ENCODE results near the gene DYRK1B. TPM values are rescaled to one million over a fixed set of nuclear protein-coding genes. Genes with fewer than 3 reads are reported as not detected.

DYRK1B gene
- total RNA-seq, 1 experiment from 2014 or later, result 322 TPM

DNA sequence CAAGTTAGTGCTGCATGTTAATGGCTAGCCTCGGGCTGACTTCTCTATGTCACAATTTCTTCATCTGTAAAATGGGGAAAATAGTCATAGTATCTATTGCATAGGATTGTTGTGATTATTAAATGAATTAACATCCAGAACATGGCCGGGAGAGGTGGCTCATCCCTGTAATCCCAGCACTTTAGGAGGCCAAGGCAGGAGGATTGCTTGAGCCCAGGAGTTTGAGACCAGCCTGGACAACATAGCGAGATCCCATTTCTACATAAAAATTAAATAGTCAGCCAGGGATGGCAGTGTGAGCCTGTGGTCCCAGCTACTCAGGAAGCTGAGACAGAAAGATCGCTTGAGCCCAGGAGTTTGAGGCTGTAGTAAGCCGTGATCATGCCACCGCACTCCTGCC, 34.0 kb upstream of the DYRK1B start:
- ATAC-seq (no peak), DNase-seq (ENCODE audit: low read depth, low spot score) (no peak)
- TF ChIP-seq, protein P1, sequence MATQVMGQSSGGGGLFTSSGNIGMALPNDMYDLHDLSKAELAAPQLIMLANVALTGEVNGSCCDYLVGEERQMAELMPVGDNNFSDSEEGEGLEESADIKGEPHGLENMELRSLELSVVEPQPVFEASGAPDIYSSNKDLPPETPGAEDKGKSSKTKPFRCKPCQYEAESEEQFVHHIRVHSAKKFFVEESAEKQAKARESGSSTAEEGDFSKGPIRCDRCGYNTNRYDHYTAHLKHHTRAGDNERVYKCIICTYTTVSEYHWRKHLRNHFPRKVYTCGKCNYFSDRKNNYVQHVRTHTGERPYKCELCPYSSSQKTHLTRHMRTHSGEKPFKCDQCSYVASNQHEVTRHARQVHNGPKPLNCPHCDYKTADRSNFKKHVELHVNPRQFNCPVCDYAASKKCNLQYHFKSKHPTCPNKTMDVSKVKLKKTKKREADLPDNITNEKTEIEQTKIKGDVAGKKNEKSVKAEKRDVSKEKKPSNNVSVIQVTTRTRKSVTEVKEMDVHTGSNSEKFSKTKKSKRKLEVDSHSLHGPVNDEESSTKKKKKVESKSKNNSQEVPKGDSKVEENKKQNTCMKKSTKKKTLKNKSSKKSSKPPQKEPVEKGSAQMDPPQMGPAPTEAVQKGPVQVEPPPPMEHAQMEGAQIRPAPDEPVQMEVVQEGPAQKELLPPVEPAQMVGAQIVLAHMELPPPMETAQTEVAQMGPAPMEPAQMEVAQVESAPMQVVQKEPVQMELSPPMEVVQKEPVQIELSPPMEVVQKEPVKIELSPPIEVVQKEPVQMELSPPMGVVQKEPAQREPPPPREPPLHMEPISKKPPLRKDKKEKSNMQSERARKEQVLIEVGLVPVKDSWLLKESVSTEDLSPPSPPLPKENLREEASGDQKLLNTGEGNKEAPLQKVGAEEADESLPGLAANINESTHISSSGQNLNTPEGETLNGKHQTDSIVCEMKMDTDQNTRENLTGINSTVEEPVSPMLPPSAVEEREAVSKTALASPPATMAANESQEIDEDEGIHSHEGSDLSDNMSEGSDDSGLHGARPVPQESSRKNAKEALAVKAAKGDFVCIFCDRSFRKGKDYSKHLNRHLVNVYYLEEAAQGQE (IDR thresholded peaks at IDR 0.05; ENCODE audit: insufficient read depth in 1 of 2, low read depth in 2 of 2, low read length in 1 of 2), result no peak
- TF ChIP-seq SIN3A (IDR thresholded peaks at IDR 0.05; ENCODE audit: borderline replicate concordance, insufficient read depth, low read depth, low read length), result no peak
- no peak overlapping the region for H3K27ac ChIP-seq (ENCODE audit: low read length)
- H3K36me3 ChIP-seq (ENCODE audit: control insufficient read depth, insufficient read depth, low read length), result no peaks in the 10 kb centered on the region
- H3K9me3 ChIP-seq (ENCODE audit: control insufficient read depth, insufficient read depth, low read depth, low read length), result no peaks in the 10 kb centered on the region
- CTCF ChIA-PET, result interaction anchor here (0.5 to 2.3 kb wide), 6 partner anchors 13 to 275 kb away, joined by 3 to 12 read pairs (median 4); partner anchors contain the start of gene PSMC4
- intact Hi-C loops (cut with micrococcal nuclease; ENCODE audit: unreplicated experiment), result no loop called here
- POLR2A ChIA-PET, result interaction anchor here (0.5 to 2.2 kb wide), 4 partner anchors 22 to 432 kb away, joined by 3 to 14 read pairs (median 8); partner anchors contain the start of genes FBL and RPS16
- no peaks in the 10 kb centered on the region for H3K4me1 ChIP-seq (ENCODE audit: control insufficient read depth, insufficient read depth, low read length)
- peaks cover 12% of the 10 kb centered on the region; the same call in 1 of the 2 replicates for H3K27me3 ChIP-seq (ENCODE audit: control insufficient read depth, insufficient read depth, low read length)
- no peak overlapping the region for H3K4me3 ChIP-seq (ENCODE audit: low read depth in 2 of 2, low read length in 2 of 2)
- in situ Hi-C loops (cut with HindIII; ENCODE audit: low pct_unique_long_range_greater_than_20kb, low sequenced_read_pairs), result loop anchor here (5.0 to 10.0 kb wide), 3 partner anchors 69 to 323 kb away; partner anchors contain the start of gene EID2
- no TSS peak for BruUV-seq (replicated peaks)

DNA sequence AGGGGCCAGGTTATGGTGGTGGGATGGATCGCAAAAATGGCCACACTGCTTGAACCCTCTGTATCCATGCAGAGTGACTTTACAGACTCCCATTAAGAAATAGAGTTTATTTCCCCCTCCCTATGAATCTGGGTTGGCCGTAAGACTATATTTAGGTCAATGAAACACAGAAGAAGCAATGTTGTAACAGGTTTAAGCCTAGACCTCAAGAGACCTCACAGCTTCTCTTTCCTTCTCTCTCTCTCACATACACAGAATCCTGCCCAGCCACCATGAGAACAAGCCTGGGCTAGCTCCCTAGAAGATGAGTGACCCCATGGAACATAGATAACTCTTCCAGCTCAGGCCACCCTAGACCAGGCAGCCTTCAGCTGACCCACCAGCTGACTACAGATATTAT, 33.2 kb upstream of the DYRK1B start:
- Histone ChIP-seq H3K9me3 (ENCODE audit: control insufficient read depth, insufficient read depth, low read depth, low read length) (no peaks in the 10 kb centered on the region), H3K4me1 (ENCODE audit: control insufficient read depth, insufficient read depth, low read length) (no peaks in the 10 kb centered on the region), H3K36me3 (ENCODE audit: control insufficient read depth, insufficient read depth, low read length) (no peaks in the 10 kb centered on the region), H3K27me3 (ENCODE audit: control insufficient read depth, insufficient read depth, low read length) (peaks cover 12% of the 10 kb centered on the region; the same call in 1 of the 2 replicates), H3K27ac (ENCODE audit: low read length) (no peak overlapping the region), H3K4me3 (ENCODE audit: low read depth in 2 of 2, low read length in 2 of 2) (no peak overlapping the region)
- TF ChIP-seq POLR2AphosphoS5 (IDR thresholded peaks at IDR 0.05; ENCODE audit: low read depth, low read length) (no peak), TCF7L2 (IDR thresholded peaks at IDR 0.05; ENCODE audit: low read depth, low read length) (no peak), SIN3A (IDR thresholded peaks at IDR 0.05; ENCODE audit: borderline replicate concordance, insufficient read depth, low read depth, low read length) (no peak)
- TF ChIP-seq, protein P2, sequence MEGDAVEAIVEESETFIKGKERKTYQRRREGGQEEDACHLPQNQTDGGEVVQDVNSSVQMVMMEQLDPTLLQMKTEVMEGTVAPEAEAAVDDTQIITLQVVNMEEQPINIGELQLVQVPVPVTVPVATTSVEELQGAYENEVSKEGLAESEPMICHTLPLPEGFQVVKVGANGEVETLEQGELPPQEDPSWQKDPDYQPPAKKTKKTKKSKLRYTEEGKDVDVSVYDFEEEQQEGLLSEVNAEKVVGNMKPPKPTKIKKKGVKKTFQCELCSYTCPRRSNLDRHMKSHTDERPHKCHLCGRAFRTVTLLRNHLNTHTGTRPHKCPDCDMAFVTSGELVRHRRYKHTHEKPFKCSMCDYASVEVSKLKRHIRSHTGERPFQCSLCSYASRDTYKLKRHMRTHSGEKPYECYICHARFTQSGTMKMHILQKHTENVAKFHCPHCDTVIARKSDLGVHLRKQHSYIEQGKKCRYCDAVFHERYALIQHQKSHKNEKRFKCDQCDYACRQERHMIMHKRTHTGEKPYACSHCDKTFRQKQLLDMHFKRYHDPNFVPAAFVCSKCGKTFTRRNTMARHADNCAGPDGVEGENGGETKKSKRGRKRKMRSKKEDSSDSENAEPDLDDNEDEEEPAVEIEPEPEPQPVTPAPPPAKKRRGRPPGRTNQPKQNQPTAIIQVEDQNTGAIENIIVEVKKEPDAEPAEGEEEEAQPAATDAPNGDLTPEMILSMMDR (IDR thresholded peaks at IDR 0.05), result no peak
- TF ChIP-seq, protein P1 (IDR thresholded peaks at IDR 0.05; ENCODE audit: insufficient read depth in 1 of 2, low read depth in 2 of 2, low read length in 1 of 2), result no peak
- in situ Hi-C loops (cut with HindIII; ENCODE audit: low pct_unique_long_range_greater_than_20kb, low sequenced_read_pairs) (loop anchor here (5.0 to 10.0 kb wide), 3 partner anchors 70 to 322 kb away; partner anchors contain the start of gene EID2), intact Hi-C loops (cut with micrococcal nuclease; ENCODE audit: unreplicated experiment) (no loop called here)
- POLR2A ChIA-PET, result interaction anchor here (0.6 to 2.2 kb wide), 6 partner anchors 8 to 428 kb away, joined by 3 to 14 read pairs (median 5); partner anchors contain the start of gene FBL
- no peak for DNase-seq (ENCODE audit: low read depth, low spot score)
- no peak for ATAC-seq
- CTCF ChIA-PET, result interaction anchor here (0.7 to 2.3 kb wide), 5 partner anchors 14 to 103 kb away, joined by 3 to 12 read pairs (median 6); partner anchors contain the start of gene PSMC4
- no TSS peak for BruUV-seq (replicated peaks)

All from Panc1 (cell line).